ENCODE measurements around the gene MINK1.
"Not testable (repeated sequence)": the region's sequence is repeated elsewhere in the genome, so short reads cannot be mapped to it uniquely, and the experiment has no call there.

MINK1 gene

DNA sequence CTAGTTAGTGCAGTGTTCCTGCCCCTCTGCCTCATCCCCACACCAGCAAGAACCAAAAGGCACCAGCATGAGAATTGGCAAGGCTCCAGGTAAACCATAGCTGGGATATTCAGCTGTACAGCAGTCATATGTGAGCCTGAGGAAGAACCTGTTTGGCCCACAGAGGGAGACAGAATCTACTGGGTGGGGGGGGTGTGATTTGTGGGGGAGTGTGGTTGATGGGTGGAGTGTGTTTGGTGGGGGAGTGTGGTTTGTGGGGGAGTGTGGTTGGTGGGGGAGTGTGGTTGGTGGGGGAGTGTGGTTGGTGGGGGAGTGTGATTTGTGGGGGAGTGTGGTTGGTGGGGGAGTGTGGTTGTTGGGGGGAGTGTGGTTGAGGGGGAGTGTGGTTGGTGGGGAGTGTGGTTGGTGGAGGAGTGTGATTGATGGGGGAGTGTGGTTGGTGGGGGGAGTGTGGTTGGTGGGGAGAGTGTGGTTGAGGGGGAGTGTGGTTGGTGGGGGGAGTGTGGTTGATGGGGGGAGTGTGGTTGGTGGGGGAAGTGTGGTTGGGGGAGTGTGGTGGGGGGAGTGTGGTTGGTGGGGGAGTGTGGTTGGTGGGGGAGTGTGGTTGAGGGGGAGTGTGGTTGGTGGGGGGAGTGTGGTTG lies 19.5 kb downstream of the MINK1 start:
- no peak overlapping the region for H3K4me3 ChIP-seq (replicated peaks in 1 of 2; ENCODE audit: low read depth in 2 of 2, low read length in 2 of 2)
- DNase-seq (ENCODE audit: low read depth in 2 of 2): peak; percentile 43 to 56
- TF ChIP-seq, protein P1, sequence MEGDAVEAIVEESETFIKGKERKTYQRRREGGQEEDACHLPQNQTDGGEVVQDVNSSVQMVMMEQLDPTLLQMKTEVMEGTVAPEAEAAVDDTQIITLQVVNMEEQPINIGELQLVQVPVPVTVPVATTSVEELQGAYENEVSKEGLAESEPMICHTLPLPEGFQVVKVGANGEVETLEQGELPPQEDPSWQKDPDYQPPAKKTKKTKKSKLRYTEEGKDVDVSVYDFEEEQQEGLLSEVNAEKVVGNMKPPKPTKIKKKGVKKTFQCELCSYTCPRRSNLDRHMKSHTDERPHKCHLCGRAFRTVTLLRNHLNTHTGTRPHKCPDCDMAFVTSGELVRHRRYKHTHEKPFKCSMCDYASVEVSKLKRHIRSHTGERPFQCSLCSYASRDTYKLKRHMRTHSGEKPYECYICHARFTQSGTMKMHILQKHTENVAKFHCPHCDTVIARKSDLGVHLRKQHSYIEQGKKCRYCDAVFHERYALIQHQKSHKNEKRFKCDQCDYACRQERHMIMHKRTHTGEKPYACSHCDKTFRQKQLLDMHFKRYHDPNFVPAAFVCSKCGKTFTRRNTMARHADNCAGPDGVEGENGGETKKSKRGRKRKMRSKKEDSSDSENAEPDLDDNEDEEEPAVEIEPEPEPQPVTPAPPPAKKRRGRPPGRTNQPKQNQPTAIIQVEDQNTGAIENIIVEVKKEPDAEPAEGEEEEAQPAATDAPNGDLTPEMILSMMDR (IDR thresholded peaks at IDR 0.05; ENCODE audit: low read depth, low read length): no peak

DNA sequence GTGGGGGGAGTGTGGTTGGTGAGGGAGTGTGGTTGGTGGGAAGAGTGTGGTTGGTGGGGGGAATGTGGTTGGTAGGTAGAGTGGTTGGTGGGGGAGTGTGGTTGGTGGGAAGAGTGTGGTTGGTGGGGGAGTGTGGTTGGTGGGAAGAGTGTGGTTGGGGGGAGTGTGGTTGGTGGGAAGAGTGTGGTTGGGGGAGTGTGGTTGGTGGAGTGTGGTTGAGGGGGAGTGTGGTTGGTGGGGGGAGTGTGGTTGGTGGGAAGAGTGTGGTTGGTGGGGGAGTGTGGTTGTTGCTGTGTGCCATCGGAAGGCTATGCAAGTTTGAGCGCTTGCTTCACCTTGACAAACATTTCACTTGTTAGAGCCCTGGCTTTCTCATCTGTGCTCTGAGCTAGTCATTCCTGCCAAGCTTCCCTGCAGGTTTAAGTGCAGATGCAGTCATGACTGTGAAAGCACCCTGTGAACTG lies 20.1 kb downstream of the MINK1 start:
- H3K4me3 ChIP-seq (replicated peaks in 1 of 2; ENCODE audit: low read depth in 2 of 2, low read length in 2 of 2): no peak overlapping the region
- DNase-seq (ENCODE audit: low read depth in 2 of 2): no peak
- TF ChIP-seq, protein P1 (IDR thresholded peaks at IDR 0.05; ENCODE audit: low read depth, low read length): no peak

- H3K4me3 ChIP-seq (replicated peaks in 1 of 2; ENCODE audit: low read depth in 2 of 2, low read length in 2 of 2): no peak overlapping the region
- TF ChIP-seq, protein P1 (IDR thresholded peaks at IDR 0.05; ENCODE audit: low read depth, low read length): no peak
- DNase-seq (ENCODE audit: low read depth in 2 of 2): peak in 1 of 2 donors; percentile 15
These were observed 21.1 kb downstream of the MINK1 start for GRCh38 chr17:4854111-4854681.

- no peak for DNase-seq (ENCODE audit: low read depth in 2 of 2)
- no peak overlapping the region for H3K4me3 ChIP-seq (replicated peaks in 1 of 2; ENCODE audit: low read depth in 2 of 2, low read length in 2 of 2)
- TF ChIP-seq, protein P1 (IDR thresholded peaks at IDR 0.05; ENCODE audit: low read depth, low read length): no peak
These were observed 23.3 kb downstream of the MINK1 start for GRCh38 chr17:4856271-4856936.

- TF ChIP-seq, protein P1 (IDR thresholded peaks at IDR 0.05; ENCODE audit: low read depth, low read length): no peak
- H3K4me3 ChIP-seq (replicated peaks in 1 of 2; ENCODE audit: low read depth in 2 of 2, low read length in 2 of 2): no peak overlapping the region
- DNase-seq (ENCODE audit: low read depth in 2 of 2): no peak
These were observed 23.8 kb downstream of the MINK1 start for GRCh38 chr17:4856937-4857314.

GRCh38 chr17:4857347-4857746 lies 24.2 kb downstream of the MINK1 start:
- not testable (repeated sequence) for DNase-seq (ENCODE audit: low read depth in 2 of 2); H3K4me3 ChIP-seq (replicated peaks in 1 of 2; ENCODE audit: low read depth in 2 of 2, low read length in 2 of 2)
